Iris pigment epithelial cell (primary cell): ENCODE measurements around the gene GNB5.
"Not testable (repeated sequence)": the region's sequence is repeated elsewhere in the genome, so short reads cannot be mapped to it uniquely, and the experiment has no call there.

Source experiments
- DNase-seq: peaks from one replicate; pipeline ENCODE4 v3.0.0-alpha.2; 2011; ENCODE audit warnings: low read depth

The GNB5 gene

GRCh38 chr15:52165494-52166131 lies 25.6 kb downstream of the GNB5 start:
- not testable (repeated sequence) for DNase-seq

- DNase-seq, result no peak
Measured at GRCh38 chr15:52164631-52165265, 26.4 kb downstream of the GNB5 start.

DNA sequence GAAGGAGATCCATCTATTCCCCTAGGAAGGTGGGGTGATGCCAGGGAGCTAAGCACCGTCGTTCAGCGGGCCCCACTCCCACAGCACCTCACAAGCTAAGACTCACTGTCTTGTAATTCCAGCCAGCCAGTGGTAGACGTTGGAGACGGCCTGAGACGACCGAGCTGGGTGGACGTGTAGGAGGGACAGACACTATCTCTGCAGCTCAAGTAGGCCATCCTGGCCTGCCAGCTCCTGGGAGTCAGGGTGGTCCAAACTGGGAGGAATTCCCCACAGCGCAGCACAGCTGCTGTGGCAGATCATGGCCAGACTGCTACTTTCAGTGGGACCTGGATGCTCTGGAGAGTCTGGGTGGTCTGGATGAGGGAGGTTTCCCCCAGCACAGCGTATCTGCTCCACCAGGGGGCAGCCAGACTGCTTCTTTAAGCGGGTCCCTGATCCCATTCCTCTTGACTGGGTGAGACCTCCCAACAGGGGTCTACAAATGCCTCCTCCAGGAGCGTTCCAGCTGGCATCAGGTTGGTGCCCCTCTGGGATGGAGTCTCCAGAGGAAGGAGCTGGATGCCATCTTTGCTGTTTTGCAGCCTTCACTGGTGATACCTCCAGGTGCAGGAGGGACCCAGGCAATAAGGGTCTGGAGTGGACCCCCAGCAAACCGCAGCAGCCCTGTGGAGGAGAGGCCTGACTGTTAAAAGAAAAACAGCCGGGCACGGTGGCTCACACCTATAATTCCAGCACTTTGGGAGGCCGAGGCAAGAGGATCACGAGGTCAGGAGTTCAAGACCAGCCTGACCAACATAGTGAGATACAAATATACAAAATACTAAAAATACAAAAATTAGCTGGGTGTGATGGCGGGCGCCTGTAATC lies 27.6 kb downstream of the GNB5 start:
- no peak for DNase-seq

DNA sequence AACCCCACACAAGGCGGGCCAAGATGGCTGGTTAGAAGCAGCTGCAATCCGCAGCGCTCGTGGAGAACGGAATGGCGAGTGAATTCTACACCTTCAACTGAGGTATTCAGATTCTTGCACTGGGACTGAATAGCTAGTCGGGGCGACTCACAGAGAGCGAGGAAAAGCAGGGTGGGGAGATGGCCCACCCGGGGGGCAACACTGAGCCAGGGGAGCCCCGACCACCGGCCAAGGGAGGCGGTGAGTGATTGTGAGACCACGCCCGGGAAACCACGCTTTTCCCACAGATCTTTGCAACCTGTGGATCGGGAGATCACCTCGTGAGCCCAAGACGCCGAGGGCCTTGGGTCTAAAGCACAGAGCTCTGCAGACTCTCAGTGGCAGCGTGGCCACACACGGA lies 28.3 kb downstream of the GNB5 start:
- DNase-seq, result no peak

DNA sequence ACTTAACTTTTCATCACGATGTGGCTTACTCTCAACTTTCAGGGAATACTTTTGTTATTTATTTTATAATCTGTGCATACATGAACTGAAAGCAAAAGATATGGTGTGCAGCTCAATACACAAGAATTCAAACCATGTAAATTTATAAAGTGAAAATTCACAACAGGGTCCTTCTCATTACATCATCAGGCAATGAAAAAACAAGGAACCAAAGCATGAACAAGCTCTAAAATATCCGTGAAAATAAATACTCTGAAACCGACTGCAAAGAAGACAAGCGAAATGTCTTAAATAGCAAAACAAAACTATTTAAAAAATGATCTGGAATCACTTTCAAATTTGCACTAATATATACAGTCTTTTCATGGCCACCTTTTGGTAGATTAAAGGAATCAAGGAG lies 28.9 kb downstream of the GNB5 start:
- peak; percentile 72 for DNase-seq

DNA sequence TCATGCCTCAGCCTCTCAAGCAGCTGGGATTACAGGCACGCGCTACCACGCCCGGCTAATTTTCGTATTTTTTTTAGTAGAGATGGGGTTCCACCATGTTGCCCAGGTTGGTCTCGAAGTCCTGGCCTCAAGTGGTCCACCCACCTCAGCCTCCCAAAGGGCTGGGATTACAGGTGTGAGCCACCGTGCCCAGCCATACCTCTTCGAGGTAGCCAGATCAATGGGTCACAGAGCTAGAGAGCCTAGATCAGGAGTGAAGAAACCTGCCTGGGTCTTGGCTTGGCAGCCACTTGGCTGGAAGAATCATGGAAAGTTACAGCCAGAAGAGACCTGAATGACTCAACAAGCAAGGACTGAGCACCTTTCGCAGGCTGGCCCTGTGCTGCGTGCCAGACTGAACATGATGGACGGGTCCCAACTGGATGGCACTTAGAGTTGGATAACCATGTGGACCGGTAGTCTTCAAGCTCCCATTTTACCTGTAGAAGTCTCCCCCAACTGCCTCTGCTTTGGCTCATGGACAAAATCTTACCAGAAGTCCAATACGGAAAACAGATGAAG lies 29.7 kb downstream of the GNB5 start:
- DNase-seq, result no peak

DNA sequence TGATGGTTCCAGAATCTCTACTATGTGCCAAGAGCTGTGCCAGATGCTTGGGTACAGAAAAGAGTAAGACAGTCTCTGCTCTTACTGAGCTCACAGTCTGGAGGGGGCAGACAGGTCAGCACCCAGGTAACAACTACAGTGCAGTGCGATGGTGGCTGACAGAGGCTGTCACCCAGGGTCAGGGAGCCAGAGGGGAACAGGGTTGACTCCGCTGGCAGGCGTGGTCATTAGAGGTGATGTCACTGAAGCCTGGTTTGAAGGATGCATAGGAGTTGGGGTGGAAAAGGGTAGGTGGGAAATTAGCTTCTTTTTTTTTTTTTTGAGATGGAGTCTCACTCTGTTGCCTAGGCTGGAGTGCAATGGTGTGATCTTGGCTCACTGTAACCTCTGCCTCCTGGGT lies 31.5 kb downstream of the GNB5 start:
- DNase-seq, result no peak

- no peak for DNase-seq
Measured at GRCh38 chr15:52158084-52158765, 33.0 kb downstream of the GNB5 start.

DNA sequence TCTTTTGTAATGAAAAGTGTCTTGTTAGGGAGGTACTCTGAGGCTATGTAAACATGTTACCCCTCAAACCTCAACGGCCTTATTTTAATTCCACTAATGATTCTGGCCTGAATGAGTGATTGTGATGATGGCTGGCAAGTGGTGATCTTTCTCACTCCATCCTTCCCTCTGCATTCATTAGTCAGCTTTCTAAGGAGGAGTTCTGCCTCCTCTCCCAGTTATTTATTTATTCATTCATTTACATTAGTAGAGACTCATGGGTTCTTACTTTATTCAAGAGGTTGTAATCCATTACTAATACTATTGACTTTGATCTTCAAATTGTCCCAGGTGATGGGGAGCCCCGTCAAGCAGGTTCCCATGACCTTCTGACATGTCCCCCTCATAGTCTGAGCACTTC lies 35.3 kb downstream of the GNB5 start:
- no peak for DNase-seq

DNA sequence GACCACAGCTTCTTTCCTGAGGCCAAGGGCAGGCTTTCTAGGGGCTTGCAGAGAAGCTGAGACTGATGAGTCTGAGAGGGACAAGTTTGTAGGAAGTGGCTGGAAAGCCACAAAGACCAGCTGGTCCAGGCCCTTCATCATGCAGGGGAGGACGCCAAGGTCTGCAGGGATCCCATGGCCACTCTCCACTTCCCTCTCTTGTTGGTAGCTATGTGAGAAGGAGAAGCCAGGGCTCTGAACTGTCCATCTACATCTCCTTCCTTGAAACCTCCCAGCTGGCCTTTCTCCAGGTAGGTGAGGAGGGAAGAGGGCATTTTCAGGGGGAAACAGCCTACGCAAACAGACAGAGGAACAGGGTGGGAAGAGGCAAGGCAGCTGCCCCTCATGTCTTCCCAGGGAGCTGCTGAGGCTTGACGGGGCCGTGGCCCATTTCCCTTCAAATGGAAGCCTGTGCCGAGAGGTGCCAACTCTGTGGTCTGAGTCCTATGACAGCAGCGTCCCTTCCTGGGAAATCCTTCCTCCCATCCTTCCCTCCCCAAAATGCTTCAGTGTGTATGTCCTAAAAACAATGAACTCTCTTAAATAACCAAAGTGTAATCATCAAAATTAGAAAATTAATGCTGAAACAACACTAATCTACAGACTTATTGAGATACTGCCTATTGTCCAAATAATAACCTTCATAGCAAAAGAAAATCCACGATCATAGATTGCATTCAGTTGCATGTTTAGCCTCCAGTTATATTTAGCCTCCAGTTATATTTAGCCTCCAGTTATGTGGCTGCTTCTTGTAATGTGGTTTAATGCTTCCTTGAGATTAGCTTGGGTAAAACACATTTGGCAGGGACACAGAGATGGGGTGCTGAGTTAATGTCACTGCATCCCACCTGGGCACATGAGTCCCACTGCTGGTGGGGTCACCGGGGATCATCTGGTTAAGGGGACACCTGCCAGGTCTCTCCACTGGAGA lies 36.0 kb downstream of the GNB5 start:
- no peak for DNase-seq

GRCh38 chr15:52153900-52154895 lies 37.0 kb downstream of the GNB5 start:
- no peak for DNase-seq

- DNase-seq, result no peak
Measured at GRCh38 chr15:52151353-52151752, 39.8 kb downstream of the GNB5 start.

- no peak for DNase-seq
Measured at GRCh38 chr15:52150871-52151270, 40.3 kb downstream of the GNB5 start.

- DNase-seq, result no peak
Measured at GRCh38 chr15:52150043-52150825, 41.0 kb downstream of the GNB5 start.

GRCh38 chr15:52148403-52148802 lies 42.8 kb downstream of the GNB5 start:
- DNase-seq, result peak; percentile 45

DNA sequence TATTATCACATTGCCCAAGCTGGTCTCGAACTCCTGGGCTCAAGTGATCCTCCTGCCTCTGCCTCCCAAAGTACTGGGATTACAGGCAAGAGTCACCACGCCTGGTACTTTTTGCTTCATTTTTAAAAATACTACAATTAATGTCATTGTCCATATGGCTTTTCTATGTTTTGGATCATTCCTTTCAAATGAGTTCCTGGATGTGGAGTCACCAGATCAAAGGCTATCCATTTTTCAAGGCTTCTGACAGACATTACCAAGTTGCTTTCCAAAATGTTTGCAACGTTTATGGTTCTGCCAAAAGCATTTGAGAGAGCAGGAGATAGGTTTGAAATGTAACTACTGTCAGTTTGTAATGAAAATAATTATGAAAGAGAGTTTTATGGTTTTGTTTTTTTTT lies 44.4 kb downstream of the GNB5 start:
- no peak for DNase-seq

GRCh38 chr15:52146261-52146660 lies 44.9 kb downstream of the GNB5 start:
- no peak for DNase-seq

- peak; percentile 77 for DNase-seq
Measured at GRCh38 chr15:52144656-52145178, 46.5 kb downstream of the GNB5 start.

- DNase-seq, result peak; percentile 89
Measured at GRCh38 chr15:52143873-52144272, 47.3 kb downstream of the GNB5 start.
